Neutrophil (primary cell): ENCODE data around the gene TP53TG3C.
"Not testable (repeated sequence)": the region's sequence is repeated elsewhere in the genome, so short reads cannot be mapped to it uniquely, and the experiment has no call there.

ENCODE experiments used
- H3K27ac ChIP-seq: fragments of 200-600 bp; sonication (generic); 2 replicates; pipeline ENCODE4 v1.5.1; 2016; ENCODE audit warnings: mild to moderate bottlenecking, moderate library complexity
- H3K27me3 ChIP-seq: fragments of 200-600 bp; sonication (generic); 2 replicates; pipeline ENCODE4 v1.6.0; 2016; ENCODE audit warnings: mild to moderate bottlenecking
- H3K36me3 ChIP-seq: fragments of 200-600 bp; sonication (generic); 2 replicates; pipeline ENCODE4 v1.5.1; 2017
- H3K4me1 ChIP-seq, 2 experiments: fragments of 200-600 bp in 1 of 2; sonication (generic) in 1 of 2; 1 replicate in 1 of 2; 2 replicates in 1 of 2; pipeline versions ENCODE4 v1.5.1 to v1.6.1; 2013 to 2016; ENCODE audit warnings: low read depth in 1 of 2, low read length in 1 of 2, mild to moderate bottlenecking in 1 of 2, moderate library complexity in 1 of 2; ENCODE audit not compliant: control insufficient read depth in 1 of 2, insufficient read depth in 1 of 2
- H3K4me3 ChIP-seq, 2 experiments: fragments of 200-600 bp in 1 of 2; sonication (generic) in 1 of 2; 1 replicate in 1 of 2; 2 replicates in 1 of 2; pipeline ENCODE4 v1.5.1; 2013 to 2016; ENCODE audit warnings: low read depth in 1 of 2, low read length in 1 of 2, mild to moderate bottlenecking in 1 of 2, moderate library complexity in 1 of 2
- H3K9me3 ChIP-seq: fragments of 200-600 bp; sonication (generic); 2 replicates; pipeline ENCODE4 v1.5.1; 2016

TP53TG3C gene, protein sequence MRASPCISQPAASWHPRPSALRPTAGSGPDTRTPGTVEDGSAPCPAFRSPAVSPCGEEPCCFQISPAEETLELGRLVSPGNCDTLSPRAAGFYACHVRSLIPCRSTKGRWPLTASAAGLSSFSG

GRCh38 chr16:33193926-33194325 lies at the start of gene TP53TG3C:
TSS of gene TP53TG3C (plus strand) at chr16:33194226. CDS start at chr16:33194294, 68 bp downstream.
- H3K4me3 ChIP-seq, H3K9me3 ChIP-seq, H3K4me1 ChIP-seq, H3K36me3 ChIP-seq, H3K27ac ChIP-seq, H3K27me3 ChIP-seq: not testable (repeated sequence)
